ENCODE results near the gene C5orf58. TPM values are rescaled to one million over a fixed set of nuclear protein-coding genes. Genes with fewer than 3 reads are reported as not detected.
A peak's percentile ranks its signal among the peaks of the same experiment; 100 is the strongest.

The C5orf58 gene
- total RNA-seq, 4 donors from 2014 or later = not detected

- H3K27ac ChIP-seq = peak overlapping the region; percentile 67 to 72
- H3K4me1 ChIP-seq = no peaks in the 10 kb centered on the region
- H3K9me3 ChIP-seq = no peaks in the 10 kb centered on the region
- no peak for DNase-seq
- H3K36me3 ChIP-seq = no peaks in the 10 kb centered on the region
- peak overlapping the region in 1 of 2 donors; percentile 8 for H3K4me3 ChIP-seq
- TF ChIP-seq POLR2A (IDR thresholded peaks at IDR 0.05) (no peak), CTCF (IDR thresholded peaks at IDR 0.05) (no peak)
- H3K27me3 ChIP-seq = no peaks in the 10 kb centered on the region
- intact Hi-C loops (cut with DNase I; ENCODE audit: low total_unique reads) = loop anchor here (10.0 kb wide), 1 partner anchor 157 kb away; no protein-coding TSS in a partner anchor
Observed at GRCh38 chr5:170268153-170268689, 35.4 kb downstream of the C5orf58 start.

GRCh38 chr5:170268884-170269283 is 36.1 kb downstream of the C5orf58 start:
- Histone ChIP-seq H3K9me3 (no peaks in the 10 kb centered on the region), H3K4me3 (no peak overlapping the region), H3K4me1 (no peaks in the 10 kb centered on the region), H3K36me3 (no peaks in the 10 kb centered on the region), H3K27ac (peak overlapping the region; percentile 67 to 72), H3K27me3 (no peaks in the 10 kb centered on the region)
- no peak for DNase-seq
- no peak for TF ChIP-seq CTCF (IDR thresholded peaks at IDR 0.05)
- TF ChIP-seq POLR2A (IDR thresholded peaks at IDR 0.05) = no peak
- intact Hi-C loops (cut with DNase I; ENCODE audit: low total_unique reads) = loop anchor here (10.0 kb wide), 1 partner anchor 156 kb away; no protein-coding TSS in a partner anchor

GRCh38 chr5:170269579-170269978 is 36.8 kb downstream of the C5orf58 start:
- no peaks in the 10 kb centered on the region for H3K4me1 ChIP-seq
- intact Hi-C loops (cut with DNase I; ENCODE audit: low total_unique reads) = loop anchor here (10.0 kb wide), 1 partner anchor 155 kb away; no protein-coding TSS in a partner anchor
- H3K27ac ChIP-seq = peak overlapping the region; percentile 67 to 72

GRCh38 chr5:170270293-170271069 is 37.7 kb downstream of the C5orf58 start:
- Histone ChIP-seq H3K36me3 (no peaks in the 10 kb centered on the region), H3K4me3 (no peak overlapping the region), H3K27me3 (no peaks in the 10 kb centered on the region), H3K27ac (no peak overlapping the region), H3K4me1 (no peaks in the 10 kb centered on the region), H3K9me3 (no peaks in the 10 kb centered on the region)
- no peak for TF ChIP-seq CTCF (IDR thresholded peaks at IDR 0.05)
- TF ChIP-seq POLR2A (IDR thresholded peaks at IDR 0.05) = no peak
- intact Hi-C loops (cut with DNase I; ENCODE audit: low total_unique reads) = no loop called here
- no peak for DNase-seq

More at GRCh38 chr5:170269579-170269978, 36.8 kb downstream of the C5orf58 start:
- H3K9me3 ChIP-seq = no peaks in the 10 kb centered on the region
- H3K27me3 ChIP-seq = no peaks in the 10 kb centered on the region
- DNase-seq = no peak
- TF ChIP-seq POLR2A (IDR thresholded peaks at IDR 0.05) (no peak), CTCF (IDR thresholded peaks at IDR 0.05) (no peak)
- H3K36me3 ChIP-seq = no peaks in the 10 kb centered on the region
- H3K4me3 ChIP-seq = no peak overlapping the region

All from uterus (tissue), 4 donors.